Left lung (tissue), 10 donors: ENCODE measurements around the gene BANF2. TPM values are rescaled to one million over a fixed set of nuclear protein-coding genes. Genes with fewer than 3 reads are reported as not detected.

Source experiments
- ATAC-seq: fragments of 200-7000 bp; cut with Tn5 transposase; one replicate; pipeline ENCODE4 v1.9.1; 2020; ENCODE audit warnings: moderate library complexity
- DNase-seq, 4 donors: peaks; one replicate each; pipeline ENCODE4 v3.0.0-alpha.2; 2013 to 2020
- H3K27ac ChIP-seq, 2 donors: fragments of 200-600 bp; sonication (generic) in 1 of 2; one replicate each; pipeline versions ENCODE4 v1.5.0 to v1.8.0; 2020 to 2021
- H3K27me3 ChIP-seq, 2 donors: fragments of 200-600 bp; sonication (generic) in 1 of 2; one replicate each; pipeline versions ENCODE4 v1.5.0 to v1.8.0; 2020 to 2021
- H3K36me3 ChIP-seq, 2 donors: fragments of 200-600 bp; sonication (generic) in 1 of 2; one replicate each; pipeline versions ENCODE4 v1.5.0 to v1.8.0; 2020 to 2021
- H3K4me1 ChIP-seq, 2 donors: fragments of 200-600 bp; one replicate each; pipeline ENCODE4 v1.8.0; 2021
- H3K4me3 ChIP-seq, 2 donors: fragments of 200-600 bp; sonication (generic) in 1 of 2; one replicate each; pipeline versions ENCODE4 v1.5.0 to v1.8.0; 2020 to 2021; ENCODE audit warnings: mild to moderate bottlenecking in 1 of 2
- H3K9me3 ChIP-seq, 2 donors: fragments of 200-600 bp; sonication (generic) in 1 of 2; one replicate each; pipeline versions ENCODE4 v1.5.0 to v1.8.0; 2020 to 2021
- CTCF ChIP-seq, 2 donors: fragments of 200-600 bp; sonication (generic) in 1 of 2; IDR thresholded peaks; one replicate each; pipeline versions ENCODE4 v1.5.0 to v1.8.0; 2021; ENCODE audit warnings: antibody characterized with exemption in 2 of 2
- intact Hi-C, 2 donors: fragments of 100-400 bp; cut with DNase I; formaldehyde crosslinking; loops; one replicate each; pipeline versions ENCODE4 v1.11.2 to v1.14.2; 2022
- polyA plus RNA-seq, 6 donors: library from polyadenylated mRNA; unstranded; fragments of 120-200 nt; gene quantifications; one replicate each; pipeline ENCODE4 v1.2.1, GENCODE V29; 2013; ENCODE audit not compliant: insufficient read length in 6 of 6
- total RNA-seq, 2 donors: library from RNA; stranded (reverse); fragmentation: NEBNext Ultra II Directional; extraction: Animal tissue kit (Norgen Biotek cat#: 25700); gene quantifications; one replicate each; pipeline ENCODE4 v1.2.1, GENCODE V29; 2021
- donor health status: DM: no; HTN: yes; CAD: no.
- donor health status: DM: no; HTN: no; CAD: no.

The BANF2 gene
- total and polyA plus RNA-seq, 8 donors: not detected

GRCh38 chr20:17738154-17738553 lies 38.4 kb downstream of the BANF2 start:
- TF ChIP-seq CTCF (IDR thresholded peaks at IDR 0.05): no peak
- Histone ChIP-seq H3K27ac (no peak overlapping the region), H3K4me3 (no peak overlapping the region), H3K36me3 (no peaks in the 10 kb centered on the region), H3K27me3 (no peaks in the 10 kb centered on the region), H3K9me3 (peaks cover 0 to 8% of the 10 kb centered on the region in 2 donors), H3K4me1 (no peaks in the 10 kb centered on the region)
- DNase-seq: no peak
- intact Hi-C loops: no loop called here
- ATAC-seq: no peak

- TF ChIP-seq CTCF (IDR thresholded peaks at IDR 0.05): no peak
- no peak overlapping the region for H3K27ac ChIP-seq
- H3K36me3 ChIP-seq: no peaks in the 10 kb centered on the region
- no peak for DNase-seq
- H3K9me3 ChIP-seq: peaks cover 0 to 5% of the 10 kb centered on the region in 2 donors
- no peak overlapping the region for H3K4me3 ChIP-seq
- H3K4me1 ChIP-seq: no peaks in the 10 kb centered on the region
- no peak for ATAC-seq
- H3K27me3 ChIP-seq: no peaks in the 10 kb centered on the region
- intact Hi-C loops: no loop called here
Measured at GRCh38 chr20:17741220-17741619, 41.5 kb downstream of the BANF2 start.

- no peak overlapping the region for H3K4me3 ChIP-seq
- intact Hi-C loops: no loop called here
- no peak for DNase-seq
- H3K27me3 ChIP-seq: no peaks in the 10 kb centered on the region
- no peak for TF ChIP-seq CTCF (IDR thresholded peaks at IDR 0.05)
- H3K4me1 ChIP-seq: no peaks in the 10 kb centered on the region
- H3K9me3 ChIP-seq: peaks cover 0 to 3% of the 10 kb centered on the region in 2 donors
- no peak for ATAC-seq
- H3K36me3 ChIP-seq: no peaks in the 10 kb centered on the region
- no peak overlapping the region for H3K27ac ChIP-seq
Measured at GRCh38 chr20:17742731-17743130, 43.0 kb downstream of the BANF2 start.

GRCh38 chr20:17743677-17744076 lies 43.9 kb downstream of the BANF2 start:
- no peak for ATAC-seq
- Histone ChIP-seq H3K4me1 (no peaks in the 10 kb centered on the region), H3K9me3 (no peaks in the 10 kb centered on the region)

GRCh38 chr20:17747431-17747846 lies 47.7 kb downstream of the BANF2 start:
- no peak for TF ChIP-seq CTCF (IDR thresholded peaks at IDR 0.05)
- intact Hi-C loops: no loop called here
- Histone ChIP-seq H3K36me3 (no peaks in the 10 kb centered on the region), H3K4me3 (no peak overlapping the region), H3K27ac (no peak overlapping the region), H3K9me3 (no peaks in the 10 kb centered on the region), H3K4me1 (peaks cover 0 to 11% of the 10 kb centered on the region in 2 donors), H3K27me3 (no peaks in the 10 kb centered on the region)
- ATAC-seq (peak; percentile 56), DNase-seq (no peak)

More at GRCh38 chr20:17743677-17744076, 43.9 kb downstream of the BANF2 start:
- no peak for DNase-seq
- intact Hi-C loops: no loop called here
- no peaks in the 10 kb centered on the region for H3K36me3 ChIP-seq
- TF ChIP-seq CTCF (IDR thresholded peaks at IDR 0.05): no peak
- H3K27me3 ChIP-seq: no peaks in the 10 kb centered on the region
- H3K4me3 ChIP-seq: no peak overlapping the region
- no peak overlapping the region for H3K27ac ChIP-seq
